CD4-positive, alpha-beta T cell treated with Interleukin-21 for 1 hour (primary cell): ENCODE measurements around the gene TUBGCP2.

Experiments
- DNase-seq: peaks from one replicate; pipeline ENCODE4 v3.0.0-alpha.2; 2020

TUBGCP2 gene

GRCh38 chr10:133339708-133340380 lies 31.2 kb upstream of the TUBGCP2 start:
- no peak for DNase-seq

- DNase-seq = no peak
These were observed 29.7 kb upstream of the TUBGCP2 start for GRCh38 chr10:133338080-133339071.

- DNase-seq = no peak
These were observed 28.7 kb upstream of the TUBGCP2 start for GRCh38 chr10:133337370-133337725.

GRCh38 chr10:133336577-133337369 lies 28.1 kb upstream of the TUBGCP2 start, which contains the start of gene CALY:
Gene CALY, minus strand, starts transcription at chr10:133336896. Its CDS starts 7,907 bp downstream, at chr10:133328989.
- DNase-seq = peak; percentile 92

- DNase-seq = no peak
These were observed 27.5 kb upstream of the TUBGCP2 start for GRCh38 chr10:133336118-133336576.

GRCh38 chr10:133335246-133336117 lies 26.8 kb upstream of the TUBGCP2 start:
- peak; percentile 88 for DNase-seq

- DNase-seq = no peak
These were observed 26.0 kb upstream of the TUBGCP2 start for GRCh38 chr10:133334503-133335245.

GRCh38 chr10:133332936-133333699 lies 24.4 kb upstream of the TUBGCP2 start:
- DNase-seq = no peak

GRCh38 chr10:133329491-133330202 lies 21.0 kb upstream of the TUBGCP2 start:
- DNase-seq = peak; percentile 87

- DNase-seq = no peak
These were observed 20.0 kb upstream of the TUBGCP2 start for GRCh38 chr10:133328358-133329343.

GRCh38 chr10:133327651-133328357 lies 19.1 kb upstream of the TUBGCP2 start:
- no peak for DNase-seq

GRCh38 chr10:133326745-133327650 lies 18.3 kb upstream of the TUBGCP2 start:
- DNase-seq = no peak

- no peak for DNase-seq
These were observed 17.5 kb upstream of the TUBGCP2 start for GRCh38 chr10:133326223-133326551.

GRCh38 chr10:133325440-133326222 lies 17.0 kb upstream of the TUBGCP2 start:
- DNase-seq = peak; percentile 34

- DNase-seq = no peak
These were observed 16.2 kb upstream of the TUBGCP2 start for GRCh38 chr10:133324857-133325260.
